WTC11 (cell line): ENCODE measurements around the gene SEMA4C. TPM values are rescaled to one million over a fixed set of nuclear protein-coding genes. Genes with fewer than 3 reads are reported as not detected.

Source experiments
- ATAC-seq: fragments of 200-7000 bp; cut with Tn5 transposase; 2 replicates; pipeline ENCODE4 v1.10.0; 2021; ENCODE audit warnings: mild to moderate bottlenecking, moderate library complexity
- CTCF ChIA-PET: fragments of 300-600 bp; sonication (Branson Sonifier 250); formaldehyde crosslinking; loops from one replicate; lab custom pipeline; 2021; ENCODE audit warnings: antibody characterized with exemption; lab: Charles Lee
- POLR2A ChIA-PET: fragments of 350-600 bp; sonication (Branson Sonifier 250); formaldehyde crosslinking; loops from one replicate; lab custom pipeline; 2021; ENCODE audit warnings: antibody characterized with exemption; lab: Charles Lee
- DNase-seq: peaks from one replicate; pipeline ENCODE4 v3.0.0; 2021; ENCODE audit warnings: low spot score
- H3K27ac Mint-ChIP-seq: 2 replicates; pipeline ENCODE4 v1.8.0; 2021; ENCODE audit warnings: mixed read lengths
- H3K27me3 Mint-ChIP-seq: 2 replicates; pipeline ENCODE4 v1.8.0; 2021; ENCODE audit warnings: low read depth, mild to moderate bottlenecking, moderate library complexity, mixed read lengths
- H3K36me3 Mint-ChIP-seq: 2 replicates; pipeline ENCODE4 v1.8.0; 2021; ENCODE audit warnings: mixed read lengths
- H3K4me1 Mint-ChIP-seq: 2 replicates; pipeline ENCODE4 v1.8.0; 2022; ENCODE audit warnings: mixed read lengths
- H3K4me3 Mint-ChIP-seq: 2 replicates; pipeline ENCODE4 v1.8.0; 2021; ENCODE audit warnings: mild to moderate bottlenecking, moderate library complexity, mixed read lengths
- H3K9me3 Mint-ChIP-seq: 2 replicates; pipeline ENCODE4 v1.8.0; 2021; ENCODE audit warnings: mixed read lengths
- AFF4 ChIP-seq: sonication (generic); formaldehyde crosslinking; IDR thresholded peaks from 2 replicates; pipeline ENCODE4 v1.8.1; 2023; ENCODE audit warnings: mild to moderate bottlenecking, missing genetic modification reagents, borderline replicate concordance
- ARID4B ChIP-seq: sonication (generic); formaldehyde crosslinking; IDR thresholded peaks from 2 replicates; pipeline ENCODE4 v1.8.0; 2023; ENCODE audit warnings: missing genetic modification reagents, mild to moderate bottlenecking, borderline replicate concordance
- ATF3 ChIP-seq: sonication (generic); formaldehyde crosslinking; conservative IDR thresholded peaks from 2 replicates; pipeline ENCODE4 v1.8.1; 2022; ENCODE audit warnings: mild to moderate bottlenecking, missing genetic modification reagents
- ATF6 ChIP-seq: sonication (generic); formaldehyde crosslinking; IDR thresholded peaks from 2 replicates; pipeline ENCODE4 v1.8.1; 2023; ENCODE audit warnings: mild to moderate bottlenecking, missing genetic modification reagents
- FOXK1 ChIP-seq: sonication (generic); formaldehyde crosslinking; IDR thresholded peaks from 2 replicates; pipeline ENCODE4 v1.8.0; 2022; ENCODE audit warnings: mild to moderate bottlenecking, moderate library complexity, missing genetic modification reagents
- MLX ChIP-seq: sonication (generic); formaldehyde crosslinking; IDR thresholded peaks from 2 replicates; pipeline ENCODE4 v1.8.1; 2023; ENCODE audit warnings: mild to moderate bottlenecking, missing genetic modification reagents, moderate library complexity
- NFYB ChIP-seq: sonication (generic); formaldehyde crosslinking; conservative IDR thresholded peaks from 2 replicates; pipeline ENCODE4 v1.8.0; 2022; ENCODE audit warnings: low read depth, missing genetic modification reagents
- NR1H2 ChIP-seq: sonication (generic); formaldehyde crosslinking; IDR thresholded peaks from 2 replicates; pipeline ENCODE4 v1.9.0; 2021; ENCODE audit warnings: mild to moderate bottlenecking, moderate library complexity, missing genetic modification reagents
- NR3C1 ChIP-seq: sonication (generic); formaldehyde crosslinking; conservative IDR thresholded peaks from 2 replicates; pipeline ENCODE4 v1.8.1; 2023; ENCODE audit warnings: low read depth, mild to moderate bottlenecking, missing genetic modification reagents
- SP1 ChIP-seq: sonication (generic); formaldehyde crosslinking; conservative IDR thresholded peaks from 2 replicates; pipeline ENCODE4 v1.8.1; 2022; ENCODE audit warnings: missing genetic modification reagents
- ZNF121 ChIP-seq: sonication (generic); formaldehyde crosslinking; IDR thresholded peaks from 2 replicates; pipeline ENCODE4 v1.8.0; 2023; ENCODE audit warnings: missing genetic modification reagents
- ZNF138 ChIP-seq: sonication (generic); formaldehyde crosslinking; conservative IDR thresholded peaks from 2 replicates; pipeline ENCODE4 v1.8.1; 2022; ENCODE audit warnings: mild to moderate bottlenecking, moderate library complexity, missing genetic modification reagents
- ZNF281 ChIP-seq: sonication (generic); formaldehyde crosslinking; IDR thresholded peaks from 2 replicates; pipeline ENCODE4 v1.8.0; 2023; ENCODE audit warnings: mild to moderate bottlenecking, missing genetic modification reagents
- ZNF416 ChIP-seq: fragments of 250-450 bp; sonication (Bioruptor Pico); IDR thresholded peaks from 2 replicates; pipeline ENCODE4 v1.9.0; 2021; ENCODE audit warnings: mild to moderate bottlenecking, inconsistent platforms
- ZNF423 ChIP-seq: fragments of 250-450 bp; sonication (Bioruptor Pico); IDR thresholded peaks from 2 replicates; pipeline ENCODE4 v2.1.2; 2022; ENCODE audit warnings: mild to moderate bottlenecking, moderate library complexity
- ZNF425 ChIP-seq: fragments of 250-450 bp; sonication (Bioruptor Pico); conservative IDR thresholded peaks from 2 replicates; pipeline ENCODE4 v1.9.0; 2021; ENCODE audit warnings: mild to moderate bottlenecking
- total RNA-seq: library from RNA; stranded (reverse); gene quantifications from 3 replicates; pipeline ENCODE4 v1.2.3, GENCODE V29; 2021

Gene SEMA4C
- total RNA-seq, 1 experiment from 2014 or later, result 81.6 TPM

GRCh38 chr2:96876269-96877041, 6.6 kb upstream of the SEMA4C start:
- ChIA-PET CTCF (interaction anchor here (0.7 to 5.9 kb wide), 7 partner anchors 10 to 75 kb away, joined by 3 to 45 read pairs (median 4); partner anchors contain the start of gene ANKRD39), POLR2A (no interaction called here)
- no peak for DNase-seq
- no peak overlapping the region for H3K4me3 Mint-ChIP-seq
- H3K36me3 Mint-ChIP-seq, result no peaks in the 10 kb centered on the region
- TF ChIP-seq ARID4B (no peak), MLX (no peak), AFF4 (CRISPR knock-in tag) (no peak), ZNF138 (CRISPR knock-in tag) (no peak), NR3C1 (no peak), ZNF423 (CRISPR knock-in tag) (no peak), ATF6 (CRISPR knock-in tag) (no peak), ATF3 (CRISPR knock-in tag) (no peak), FOXK1 (CRISPR knock-in tag) (no peak), SP1 (no peak), NR1H2 (CRISPR knock-in tag) (no peak), ZNF281 (no peak), NFYB (CRISPR knock-in tag) (no peak), ZNF425 (CRISPR knock-in tag) (no peak), ZNF416 (CRISPR knock-in tag) (no peak), ZNF121 (CRISPR knock-in tag) (no peak)
- no peak for ATAC-seq
- H3K4me1 Mint-ChIP-seq, result peaks cover 75% of the 10 kb centered on the region
- H3K27me3 Mint-ChIP-seq, result no peaks in the 10 kb centered on the region
- no peaks in the 10 kb centered on the region for H3K9me3 Mint-ChIP-seq
- H3K27ac Mint-ChIP-seq, result no peak overlapping the region; the same call in 1 of the 2 replicates
